H9 (cell line): ENCODE measurements around the gene MED27. TPM values are rescaled to one million over a fixed set of nuclear protein-coding genes. Genes with fewer than 3 reads are reported as not detected.

Source experiments
- DNase-seq: peaks from one replicate; pipeline ENCODE4 v3.0.0-alpha.2; 2017
- H2AFZ ChIP-seq: one replicate; pipeline ENCODE4 v1.6.1; 2013; ENCODE audit warnings: mild to moderate bottlenecking, low read length, control low read depth, moderate library complexity
- H2AK5ac ChIP-seq: 2 replicates; pipeline ENCODE4 v1.6.1; 2013; ENCODE audit warnings: low read length, control low read depth, mixed read lengths; ENCODE audit not compliant: insufficient read length
- H2BK120ac ChIP-seq: one replicate; pipeline ENCODE4 v1.6.1; 2013; ENCODE audit warnings: low read depth, mild to moderate bottlenecking, low read length, control low read depth, inconsistent platforms; ENCODE audit not compliant: poor library complexity, severe bottlenecking
- H2BK12ac ChIP-seq: 2 replicates; pipeline ENCODE4 v1.6.1; 2013; ENCODE audit warnings: low read length, control low read depth, mixed read lengths, low read depth; ENCODE audit not compliant: insufficient read length
- H2BK15ac ChIP-seq: 2 replicates; pipeline ENCODE4 v1.6.1; 2013; ENCODE audit warnings: low read depth, low read length, control low read depth
- H2BK20ac ChIP-seq: one replicate; pipeline ENCODE4 v1.6.1; 2013; ENCODE audit warnings: low read depth, mild to moderate bottlenecking, low read length, control low read depth, inconsistent platforms; ENCODE audit not compliant: poor library complexity, severe bottlenecking
- H2BK5ac ChIP-seq: 2 replicates; pipeline ENCODE4 v1.6.1; 2013; ENCODE audit warnings: low read length, control low read depth, mixed read lengths; ENCODE audit not compliant: insufficient read length
- H3K14ac ChIP-seq: 2 replicates; pipeline ENCODE4 v1.6.1; 2013; ENCODE audit warnings: low read length, control low read depth; ENCODE audit not compliant: insufficient read depth
- H3K18ac ChIP-seq: 2 replicates; pipeline ENCODE4 v1.6.1; 2013; ENCODE audit warnings: low read depth, mild to moderate bottlenecking, mixed read lengths, low read length, control low read depth; ENCODE audit not compliant: insufficient read length
- H3K23ac ChIP-seq: 2 replicates; pipeline ENCODE4 v1.6.1; 2013; ENCODE audit warnings: low read length, control low read depth, mixed read lengths, low read depth; ENCODE audit not compliant: insufficient read length
- H3K23me2 ChIP-seq: 2 replicates; pipeline ENCODE4 v1.6.1; 2013; ENCODE audit warnings: low read depth, mild to moderate bottlenecking, mixed read lengths, low read length, control low read depth; ENCODE audit not compliant: insufficient read length, poor library complexity, severe bottlenecking
- H3K27ac ChIP-seq: 2 replicates; pipeline ENCODE4 v1.5.1; 2013; ENCODE audit warnings: low read length, control low read depth, mixed read lengths, low read depth; ENCODE audit not compliant: insufficient read length
- H3K27me3 ChIP-seq: 2 replicates; pipeline ENCODE4 v1.6.1; 2013; ENCODE audit warnings: low read length, control low read depth, inconsistent platforms; ENCODE audit not compliant: insufficient read depth
- H3K4ac ChIP-seq: 2 replicates; pipeline ENCODE4 v1.6.1; 2013; ENCODE audit warnings: low read depth, mild to moderate bottlenecking, control low read depth, inconsistent platforms, low read length, moderate library complexity
- H3K4me1 ChIP-seq: 2 replicates; pipeline ENCODE4 v1.6.1; 2013; ENCODE audit warnings: low read length, control low read depth, inconsistent platforms; ENCODE audit not compliant: insufficient read depth
- H3K4me2 ChIP-seq: 2 replicates; pipeline ENCODE4 v1.6.1; 2013; ENCODE audit warnings: low read length, control low read depth, mixed read lengths; ENCODE audit not compliant: insufficient read length, insufficient read depth
- H3K56ac ChIP-seq: 2 replicates; pipeline ENCODE4 v1.6.1; 2013; ENCODE audit warnings: low read depth, mild to moderate bottlenecking, mixed read lengths, low read length, control low read depth; ENCODE audit not compliant: insufficient read length
- H3K79me1 ChIP-seq: 2 replicates; pipeline ENCODE4 v1.6.1; 2013; ENCODE audit warnings: low read depth, mild to moderate bottlenecking, moderate library complexity, low read length, control low read depth, inconsistent platforms; ENCODE audit not compliant: insufficient read depth, poor library complexity, severe bottlenecking
- H3K79me2 ChIP-seq: 2 replicates; pipeline ENCODE4 v1.6.1; 2013; ENCODE audit warnings: low read length, control low read depth, inconsistent platforms; ENCODE audit not compliant: insufficient read depth
- H3K9ac ChIP-seq: 2 replicates; pipeline ENCODE4 v1.6.1; 2013; ENCODE audit warnings: low read length, control low read depth, mixed read lengths; ENCODE audit not compliant: insufficient read length; ENCODE audit errors: extremely low read depth
- H3K9me3 ChIP-seq: one replicate; pipeline ENCODE4 v1.6.1; 2013; ENCODE audit warnings: low read depth, low read length, inconsistent platforms; ENCODE audit not compliant: control insufficient read depth
- H3T11ph ChIP-seq: one replicate; pipeline ENCODE4 v1.6.1; 2013; ENCODE audit warnings: mild to moderate bottlenecking, low read length, control low read depth, inconsistent platforms
- H4K20me1 ChIP-seq: one replicate; pipeline ENCODE4 v1.6.1; 2013; ENCODE audit not compliant: control insufficient read depth, insufficient read length, insufficient read depth
- H4K5ac ChIP-seq: 2 replicates; pipeline ENCODE4 v1.6.1; 2013; ENCODE audit warnings: low read depth, mild to moderate bottlenecking, mixed read lengths, low read length, control low read depth; ENCODE audit not compliant: insufficient read length
- H4K8ac ChIP-seq: replicated peaks from 2 replicates; pipeline ENCODE4 v1.6.1; 2013; ENCODE audit warnings: low read length, control low read depth, mixed read lengths, low read depth; ENCODE audit not compliant: insufficient read length
- H4K91ac ChIP-seq: 2 replicates; pipeline ENCODE4 v1.6.1; 2013; ENCODE audit warnings: low read depth, mild to moderate bottlenecking, moderate library complexity, mixed read lengths, low read length, control low read depth; ENCODE audit not compliant: insufficient read length
- H3K27ac Mint-ChIP-seq, 3 experiments: 2 replicates in 2 of 3; 3 replicates in 1 of 3; pipeline ENCODE4 v1.8.0; 2020 to 2021; ENCODE audit warnings: mixed read lengths in 3 of 3, mild to moderate bottlenecking in 1 of 3, moderate library complexity in 1 of 3
- H3K27me3 Mint-ChIP-seq: 2 replicates; pipeline ENCODE4 v1.8.0; 2021; ENCODE audit warnings: low read depth, mild to moderate bottlenecking, moderate library complexity, mixed read lengths
- H3K36me3 Mint-ChIP-seq, 3 experiments: 2 replicates in 2 of 3; 3 replicates in 1 of 3; pipeline ENCODE4 v1.8.0; 2020 to 2021; ENCODE audit warnings: low read depth in 3 of 3, mixed read lengths in 3 of 3; ENCODE audit not compliant: insufficient read depth in 1 of 3
- H3K4me1 Mint-ChIP-seq, 2 experiments: 2 replicates each; pipeline ENCODE4 v1.8.0; 2020; ENCODE audit warnings: mixed read lengths in 2 of 2
- H3K4me3 Mint-ChIP-seq, 2 experiments: 2 replicates in 1 of 2; 3 replicates in 1 of 2; pipeline ENCODE4 v1.8.0; 2020 to 2021; ENCODE audit warnings: mild to moderate bottlenecking in 2 of 2, mixed read lengths in 2 of 2, moderate library complexity in 1 of 2
- H3K9me3 Mint-ChIP-seq, 2 experiments: 2 replicates in 1 of 2; 3 replicates in 1 of 2; pipeline ENCODE4 v1.8.0; 2020; ENCODE audit warnings: mild to moderate bottlenecking in 2 of 2, mixed read lengths in 2 of 2, moderate library complexity in 1 of 2
- WGBS: extraction: QIAGEN DNeasy Blood & Tissue Kit; methylation state at CpG from one replicate; pipeline ENCODE4 v1.1.7; 2013; ENCODE audit warnings: missing lambda C conversion rate, low lambda C conversion rate, mixed read lengths; ENCODE audit not compliant: insufficient read length; ENCODE audit errors: extremely low coverage; 5-methylcytosine and 5-hydroxymethylcytosine counted together
- total RNA-seq: library from RNA; stranded (reverse); gene quantifications from 2 replicates; pipeline ENCODE4 v1.2.1, GENCODE V29; 2021
- TF ChIP-seq, protein P1 (sequence below): fragments of 200-600 bp; sonication (generic); conservative IDR thresholded peaks from 3 replicates; pipeline ENCODE4 v1.8.0; 2021; ENCODE audit warnings: antibody characterized with exemption, mild to moderate bottlenecking

MED27 gene
- total RNA-seq, 1 experiment from 2014 or later: 33.5 TPM

- no peaks in the 10 kb centered on the region for H3K23me2 ChIP-seq
- no peak overlapping the region for H3T11ph ChIP-seq
- Mint-ChIP-seq H3K27ac (no peak overlapping the region), H3K4me1 (peaks cover 64 to 71% of the 10 kb centered on the region in 2 experiments), H3K36me3 (no peaks in the 10 kb centered on the region; a peak in 2 of 7 replicates), H3K4me3 (no peak overlapping the region), H3K27me3 (no peaks in the 10 kb centered on the region), H3K9me3 (no peaks in the 10 kb centered on the region)
- no peaks in the 10 kb centered on the region for H3K79me2 ChIP-seq
- no peak overlapping the region for H2BK15ac ChIP-seq
- H3K9ac ChIP-seq: no peak overlapping the region
- no peak overlapping the region for H3K4me2 ChIP-seq
- peaks cover 42% of the 10 kb centered on the region for H3K4me1 ChIP-seq
- H4K20me1 ChIP-seq: no peaks in the 10 kb centered on the region
- no peak overlapping the region for H3K14ac ChIP-seq
- H2BK5ac ChIP-seq: no peak overlapping the region
- H3K4ac ChIP-seq: no peak overlapping the region
- WGBS: no CpG with 5 or more reads among the region's 5 CpGs
- no peak overlapping the region for H2BK120ac ChIP-seq
- H2AFZ ChIP-seq: no peak overlapping the region
- no peaks in the 10 kb centered on the region for H3K27me3 ChIP-seq
- TF ChIP-seq, protein P1, sequence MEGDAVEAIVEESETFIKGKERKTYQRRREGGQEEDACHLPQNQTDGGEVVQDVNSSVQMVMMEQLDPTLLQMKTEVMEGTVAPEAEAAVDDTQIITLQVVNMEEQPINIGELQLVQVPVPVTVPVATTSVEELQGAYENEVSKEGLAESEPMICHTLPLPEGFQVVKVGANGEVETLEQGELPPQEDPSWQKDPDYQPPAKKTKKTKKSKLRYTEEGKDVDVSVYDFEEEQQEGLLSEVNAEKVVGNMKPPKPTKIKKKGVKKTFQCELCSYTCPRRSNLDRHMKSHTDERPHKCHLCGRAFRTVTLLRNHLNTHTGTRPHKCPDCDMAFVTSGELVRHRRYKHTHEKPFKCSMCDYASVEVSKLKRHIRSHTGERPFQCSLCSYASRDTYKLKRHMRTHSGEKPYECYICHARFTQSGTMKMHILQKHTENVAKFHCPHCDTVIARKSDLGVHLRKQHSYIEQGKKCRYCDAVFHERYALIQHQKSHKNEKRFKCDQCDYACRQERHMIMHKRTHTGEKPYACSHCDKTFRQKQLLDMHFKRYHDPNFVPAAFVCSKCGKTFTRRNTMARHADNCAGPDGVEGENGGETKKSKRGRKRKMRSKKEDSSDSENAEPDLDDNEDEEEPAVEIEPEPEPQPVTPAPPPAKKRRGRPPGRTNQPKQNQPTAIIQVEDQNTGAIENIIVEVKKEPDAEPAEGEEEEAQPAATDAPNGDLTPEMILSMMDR: no peak
- H3K9me3 ChIP-seq: no peaks in the 10 kb centered on the region
- H4K91ac ChIP-seq: no peak overlapping the region
- no peak for DNase-seq
- no peak overlapping the region for H2BK20ac ChIP-seq
- H3K23ac ChIP-seq: no peak overlapping the region
- H3K27ac ChIP-seq: no peak overlapping the region
- no peak overlapping the region for H3K18ac ChIP-seq
- H2BK12ac ChIP-seq: no peak overlapping the region
- no peak overlapping the region for H4K8ac ChIP-seq
- no peaks in the 10 kb centered on the region for H3K79me1 ChIP-seq
- no peak overlapping the region for H4K5ac ChIP-seq
- H3K56ac ChIP-seq: no peak overlapping the region
- H2AK5ac ChIP-seq: no peak overlapping the region
Observed at GRCh38 chr9:131892162-131892707, 187.4 kb downstream of the MED27 start.
